Osteoblast (primary cell): ENCODE results near the gene HPCA. TPM values are rescaled to one million over a fixed set of nuclear protein-coding genes. Genes with fewer than 3 reads are reported as not detected.
A peak's percentile ranks its signal among the peaks of the same experiment; 100 is the strongest.

Source experiments
- DNase-seq: peaks from one replicate; pipeline ENCODE4 v3.0.0; 2011; ENCODE audit warnings: low spot score, mixed read lengths; ENCODE audit not compliant: insufficient read length; ENCODE audit errors: missing footprints
- H2AFZ ChIP-seq: 2 replicates; pipeline ENCODE4 v1.6.0; 2011; ENCODE audit warnings: mild to moderate bottlenecking, low read length
- H3K27ac ChIP-seq: 2 replicates; pipeline ENCODE4 v1.5.1; 2011; ENCODE audit warnings: mild to moderate bottlenecking, low read depth, low read length, moderate library complexity
- H3K27me3 ChIP-seq: 2 replicates; pipeline ENCODE4 v1.6.0; 2012; ENCODE audit warnings: mild to moderate bottlenecking, control low read depth, inconsistent platforms, low read length, moderate library complexity; ENCODE audit not compliant: insufficient read depth
- H3K36me3 ChIP-seq: 2 replicates; pipeline ENCODE4 v1.5.1; 2011; ENCODE audit warnings: mild to moderate bottlenecking, low read length, control low read depth, moderate library complexity; ENCODE audit not compliant: insufficient read depth
- H3K4me1 ChIP-seq: 2 replicates; pipeline ENCODE4 v1.5.1; 2011; ENCODE audit warnings: mild to moderate bottlenecking, low read length, control low read depth, moderate library complexity; ENCODE audit not compliant: insufficient read depth
- H3K4me2 ChIP-seq: 2 replicates; pipeline ENCODE4 v1.6.0; 2011; ENCODE audit warnings: mild to moderate bottlenecking, low read length; ENCODE audit not compliant: insufficient read depth
- H3K4me3 ChIP-seq: fragments of 200-600 bp; sonication (generic); 3 replicates; pipeline ENCODE4 v1.5.1; 2012; ENCODE audit warnings: mild to moderate bottlenecking, low read length, inconsistent platforms; ENCODE audit not compliant: insufficient read depth
- H3K79me2 ChIP-seq: 2 replicates; pipeline ENCODE4 v1.6.0; 2012; ENCODE audit warnings: mild to moderate bottlenecking, low read length, control low read depth, inconsistent platforms; ENCODE audit not compliant: insufficient read depth
- H3K9me3 ChIP-seq: 2 replicates; pipeline ENCODE4 v1.5.1; 2011; ENCODE audit warnings: low read depth, low read length, control low read depth
- H4K20me1 ChIP-seq: 2 replicates; pipeline ENCODE4 v1.6.0; 2012; ENCODE audit warnings: mild to moderate bottlenecking, low read length, control low read depth; ENCODE audit not compliant: insufficient read depth
- total RNA-seq: library from RNA; depleted of rRNA; stranded (reverse); fragments of >200 nt; gene quantifications from 2 replicates; pipeline ENCODE4 v1.2.3, GENCODE V29; 2012
- TF ChIP-seq, protein P1 (sequence below): IDR thresholded peaks from 2 replicates; pipeline ENCODE4 v1.5.1; 2011; ENCODE audit warnings: mild to moderate bottlenecking, low read depth, low read length, moderate library complexity; ENCODE audit errors: extremely low read depth

Gene HPCA
- total RNA-seq, 1 donor = not detected

- Histone ChIP-seq H3K4me3 (no peak overlapping the region), H3K9me3 (no peaks in the 10 kb centered on the region), H3K27ac (no peak overlapping the region), H3K36me3 (no peaks in the 10 kb centered on the region), H3K4me2 (no peak overlapping the region), H3K4me1 (no peaks in the 10 kb centered on the region), H4K20me1 (no peaks in the 10 kb centered on the region), H3K27me3 (peaks cover 11% of the 10 kb centered on the region), H2AFZ (no peak overlapping the region), H3K79me2 (no peaks in the 10 kb centered on the region)
- TF ChIP-seq, protein P1, sequence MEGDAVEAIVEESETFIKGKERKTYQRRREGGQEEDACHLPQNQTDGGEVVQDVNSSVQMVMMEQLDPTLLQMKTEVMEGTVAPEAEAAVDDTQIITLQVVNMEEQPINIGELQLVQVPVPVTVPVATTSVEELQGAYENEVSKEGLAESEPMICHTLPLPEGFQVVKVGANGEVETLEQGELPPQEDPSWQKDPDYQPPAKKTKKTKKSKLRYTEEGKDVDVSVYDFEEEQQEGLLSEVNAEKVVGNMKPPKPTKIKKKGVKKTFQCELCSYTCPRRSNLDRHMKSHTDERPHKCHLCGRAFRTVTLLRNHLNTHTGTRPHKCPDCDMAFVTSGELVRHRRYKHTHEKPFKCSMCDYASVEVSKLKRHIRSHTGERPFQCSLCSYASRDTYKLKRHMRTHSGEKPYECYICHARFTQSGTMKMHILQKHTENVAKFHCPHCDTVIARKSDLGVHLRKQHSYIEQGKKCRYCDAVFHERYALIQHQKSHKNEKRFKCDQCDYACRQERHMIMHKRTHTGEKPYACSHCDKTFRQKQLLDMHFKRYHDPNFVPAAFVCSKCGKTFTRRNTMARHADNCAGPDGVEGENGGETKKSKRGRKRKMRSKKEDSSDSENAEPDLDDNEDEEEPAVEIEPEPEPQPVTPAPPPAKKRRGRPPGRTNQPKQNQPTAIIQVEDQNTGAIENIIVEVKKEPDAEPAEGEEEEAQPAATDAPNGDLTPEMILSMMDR = peak; percentile 85
- peak; percentile 97 for DNase-seq
Measured at GRCh38 chr1:32876341-32877210, 9.7 kb upstream of the HPCA start.

DNA sequence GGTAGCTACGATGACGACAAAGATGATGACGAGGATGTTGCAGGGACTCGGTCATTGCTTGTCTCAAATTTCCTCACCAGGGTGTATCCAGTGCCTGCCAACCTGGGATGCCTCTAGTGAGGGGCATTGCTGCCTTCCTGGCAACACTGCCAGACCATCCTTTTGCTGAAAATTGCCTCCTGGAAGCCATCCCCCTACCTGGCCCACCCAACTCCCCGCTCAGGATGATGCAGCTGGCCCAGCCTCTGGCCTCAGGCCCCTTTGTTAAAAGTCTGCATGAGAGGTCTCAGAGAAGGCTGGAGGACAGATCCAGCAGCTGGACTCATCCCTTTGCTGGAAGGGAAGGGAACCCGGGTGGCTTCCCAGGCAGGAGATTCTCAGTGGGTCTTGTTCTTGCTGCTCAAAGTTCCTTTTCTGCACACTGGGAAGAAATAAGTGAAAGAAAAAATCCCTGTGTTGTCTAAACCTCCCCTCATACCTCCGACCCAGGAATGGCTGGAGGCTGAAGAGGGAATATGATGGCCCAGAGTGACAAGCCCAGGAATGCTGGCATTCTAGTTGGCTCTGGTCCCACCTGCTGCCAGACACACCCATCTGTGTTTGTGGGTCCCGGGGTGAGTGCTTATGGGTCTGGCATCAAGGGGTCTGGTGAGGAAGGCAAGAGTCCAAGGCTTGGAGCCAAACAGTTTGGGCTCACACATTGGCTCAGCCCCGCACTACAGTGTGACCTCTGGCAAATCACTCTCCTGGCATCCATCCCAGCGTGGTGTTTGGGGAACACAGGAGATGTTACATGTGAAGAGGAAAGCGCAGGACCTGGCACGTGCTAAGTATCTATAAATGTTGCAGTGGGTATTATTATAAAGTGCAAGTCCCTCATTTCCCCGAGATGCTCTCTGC is 8.8 kb upstream of the HPCA start:
- H3K4me2 ChIP-seq = no peak overlapping the region
- H3K79me2 ChIP-seq = no peaks in the 10 kb centered on the region
- TF ChIP-seq, protein P1 = no peak
- no peak overlapping the region for H2AFZ ChIP-seq
- H4K20me1 ChIP-seq = no peaks in the 10 kb centered on the region
- no peaks in the 10 kb centered on the region for H3K4me1 ChIP-seq
- H3K27me3 ChIP-seq = peaks cover 5% of the 10 kb centered on the region
- no peaks in the 10 kb centered on the region for H3K9me3 ChIP-seq
- DNase-seq = peak; percentile 74
- H3K4me3 ChIP-seq = no peak overlapping the region
- no peaks in the 10 kb centered on the region for H3K36me3 ChIP-seq
- H3K27ac ChIP-seq = no peak overlapping the region

- no peaks in the 10 kb centered on the region for H4K20me1 ChIP-seq
- no peaks in the 10 kb centered on the region for H3K79me2 ChIP-seq
- H2AFZ ChIP-seq = no peak overlapping the region
- no peaks in the 10 kb centered on the region for H3K9me3 ChIP-seq
- no peaks in the 10 kb centered on the region for H3K4me1 ChIP-seq
- TF ChIP-seq, protein P1 = no peak
- no peak overlapping the region for H3K4me3 ChIP-seq
- no peaks in the 10 kb centered on the region for H3K36me3 ChIP-seq
- no peak overlapping the region for H3K4me2 ChIP-seq
- peak; percentile 92 for DNase-seq
- peaks cover 5% of the 10 kb centered on the region for H3K27me3 ChIP-seq
- H3K27ac ChIP-seq = no peak overlapping the region
Measured at GRCh38 chr1:32878183-32878582, 8.1 kb upstream of the HPCA start.

DNA sequence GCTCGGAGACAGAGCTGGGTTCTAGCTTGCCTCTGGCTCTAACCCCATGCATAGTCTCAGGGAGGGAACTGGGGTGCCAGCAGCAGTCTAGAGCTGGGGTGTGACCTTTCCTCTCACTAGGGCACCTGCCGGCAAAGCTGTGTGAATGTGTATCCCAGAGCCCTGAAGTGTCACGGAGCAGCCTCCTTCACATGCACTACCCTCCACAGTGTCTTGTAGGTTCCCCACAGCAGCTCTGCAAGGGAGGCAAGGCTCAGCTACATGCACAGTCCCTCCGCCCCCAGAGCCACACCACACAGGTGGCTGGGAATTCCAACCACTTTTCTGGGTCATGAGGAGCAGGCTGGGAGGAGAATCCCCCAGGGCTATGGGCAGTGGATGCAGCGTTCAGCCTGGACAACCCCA is 7.7 kb upstream of the HPCA start:
- H2AFZ ChIP-seq = no peak overlapping the region
- TF ChIP-seq, protein P1 = no peak
- no peak overlapping the region for H3K4me3 ChIP-seq
- H3K4me2 ChIP-seq = no peak overlapping the region
- no peaks in the 10 kb centered on the region for H4K20me1 ChIP-seq
- no peak overlapping the region for H3K27ac ChIP-seq
- no peaks in the 10 kb centered on the region for H3K4me1 ChIP-seq
- no peaks in the 10 kb centered on the region for H3K9me3 ChIP-seq
- no peaks in the 10 kb centered on the region for H3K36me3 ChIP-seq
- peaks cover 7% of the 10 kb centered on the region for H3K27me3 ChIP-seq
- no peak for DNase-seq
- no peaks in the 10 kb centered on the region for H3K79me2 ChIP-seq
